HEK293 (cell line): ENCODE data around the gene HIPK4.

Experiments
- KLF1 ChIP-seq: fragments of 450-650 bp; formaldehyde crosslinking; IDR thresholded peaks from 2 replicates; pipeline ENCODE4 v1.5.1; 2016; ENCODE audit warnings: missing biosample characterization, missing genetic modification characterization
- KLF9 ChIP-seq: fragments of 450-650 bp; formaldehyde crosslinking; IDR thresholded peaks from 2 replicates; pipeline ENCODE4 v1.5.1; 2016; ENCODE audit warnings: missing biosample characterization, missing genetic modification characterization, low read depth
- PRDM1 ChIP-seq: fragments of 450-650 bp; formaldehyde crosslinking; IDR thresholded peaks from 2 replicates; pipeline ENCODE4; 2016; ENCODE audit warnings: missing biosample characterization, missing genetic modification characterization
- RBAK ChIP-seq: fragments of 450-650 bp; formaldehyde crosslinking; IDR thresholded peaks from 2 replicates; pipeline ENCODE4 v1.5.1; 2016; ENCODE audit warnings: missing biosample characterization, missing genetic modification characterization
- YY1 ChIP-seq: fragments of 450-650 bp; formaldehyde crosslinking; IDR thresholded peaks from 2 replicates; pipeline ENCODE4 v1.5.1; 2018; ENCODE audit warnings: missing biosample characterization, missing genetic modification characterization
- YY2 ChIP-seq: fragments of 450-650 bp; formaldehyde crosslinking; IDR thresholded peaks from 2 replicates; pipeline ENCODE4 v1.5.1; 2016; ENCODE audit warnings: missing biosample characterization, missing genetic modification characterization
- ZNF155 ChIP-seq: fragments of 450-650 bp; formaldehyde crosslinking; IDR thresholded peaks from 2 replicates; pipeline ENCODE4 v1.5.1; 2016; ENCODE audit warnings: missing biosample characterization, missing genetic modification characterization
- ZNF324 ChIP-seq: fragments of 450-650 bp; formaldehyde crosslinking; IDR thresholded peaks from 2 replicates; pipeline ENCODE4 v1.5.1; 2016; ENCODE audit warnings: missing biosample characterization, missing genetic modification characterization
- ZNF394 ChIP-seq: fragments of 450-650 bp; formaldehyde crosslinking; IDR thresholded peaks from 2 replicates; pipeline ENCODE4 v1.5.1; 2016; ENCODE audit warnings: missing biosample characterization, missing genetic modification characterization, mild to moderate bottlenecking, moderate library complexity, borderline replicate concordance
- ZNF548 ChIP-seq: fragments of 450-650 bp; formaldehyde crosslinking; IDR thresholded peaks from 2 replicates; pipeline ENCODE4 v1.5.1; 2016; ENCODE audit warnings: missing biosample characterization, missing genetic modification characterization
- ZNF623 ChIP-seq: fragments of 450-650 bp; formaldehyde crosslinking; IDR thresholded peaks from 2 replicates; pipeline ENCODE4 v1.5.1; 2016; ENCODE audit warnings: missing biosample characterization, missing genetic modification characterization
- ZNF660 ChIP-seq: fragments of 450-650 bp; IDR thresholded peaks from 2 replicates; pipeline ENCODE4 v1.5.1; 2018; ENCODE audit warnings: missing biosample characterization, mild to moderate bottlenecking, missing genetic modification characterization
- ZNF785 ChIP-seq: fragments of 450-650 bp; formaldehyde crosslinking; IDR thresholded peaks from 2 replicates; pipeline ENCODE4 v1.5.1; 2016; ENCODE audit warnings: missing biosample characterization, missing genetic modification characterization
- TF ChIP-seq, protein P1 (sequence below): fragments of 450-650 bp; formaldehyde crosslinking; IDR thresholded peaks from 2 replicates; pipeline ENCODE4 v1.5.1; 2016; ENCODE audit warnings: missing biosample characterization, missing genetic modification characterization
- TF ChIP-seq, protein P2 (sequence below): fragments of 450-650 bp; IDR thresholded peaks from 2 replicates; pipeline ENCODE4 v1.5.1; 2018; ENCODE audit warnings: missing biosample characterization, mild to moderate bottlenecking, missing genetic modification characterization
- TF ChIP-seq, protein P3 (sequence below): fragments of 450-650 bp; formaldehyde crosslinking; IDR thresholded peaks from 2 replicates; pipeline ENCODE4 v1.5.1; 2017; ENCODE audit warnings: missing biosample characterization, missing genetic modification characterization
- TF ChIP-seq, protein P4 (sequence below): fragments of 450-650 bp; formaldehyde crosslinking; optimal IDR thresholded peaks from 2 replicates; pipeline ENCODE3; 2016; ENCODE audit warnings: missing biosample characterization, mild to moderate bottlenecking, missing genetic modification characterization
- TF ChIP-seq, protein P5 (sequence below): fragments of 450-650 bp; formaldehyde crosslinking; IDR thresholded peaks from 2 replicates; pipeline ENCODE4 v1.5.1; 2016; ENCODE audit warnings: missing biosample characterization, missing genetic modification characterization
- TF ChIP-seq, protein P6 (sequence below): fragments of 450-650 bp; formaldehyde crosslinking; IDR thresholded peaks from 2 replicates; pipeline ENCODE4 v1.5.1; 2016; ENCODE audit warnings: missing biosample characterization, missing genetic modification characterization, low read depth
- TF ChIP-seq, protein P7 (sequence below): fragments of 450-650 bp; formaldehyde crosslinking; IDR thresholded peaks from 2 replicates; pipeline ENCODE4 v1.5.1; 2016; ENCODE audit warnings: missing biosample characterization, missing genetic modification characterization
- TF ChIP-seq, protein P8 (sequence below): fragments of 450-650 bp; formaldehyde crosslinking; IDR thresholded peaks from 2 replicates; pipeline ENCODE4 v1.5.1; 2016; ENCODE audit warnings: missing biosample characterization, missing genetic modification characterization

Gene HIPK4

DNA sequence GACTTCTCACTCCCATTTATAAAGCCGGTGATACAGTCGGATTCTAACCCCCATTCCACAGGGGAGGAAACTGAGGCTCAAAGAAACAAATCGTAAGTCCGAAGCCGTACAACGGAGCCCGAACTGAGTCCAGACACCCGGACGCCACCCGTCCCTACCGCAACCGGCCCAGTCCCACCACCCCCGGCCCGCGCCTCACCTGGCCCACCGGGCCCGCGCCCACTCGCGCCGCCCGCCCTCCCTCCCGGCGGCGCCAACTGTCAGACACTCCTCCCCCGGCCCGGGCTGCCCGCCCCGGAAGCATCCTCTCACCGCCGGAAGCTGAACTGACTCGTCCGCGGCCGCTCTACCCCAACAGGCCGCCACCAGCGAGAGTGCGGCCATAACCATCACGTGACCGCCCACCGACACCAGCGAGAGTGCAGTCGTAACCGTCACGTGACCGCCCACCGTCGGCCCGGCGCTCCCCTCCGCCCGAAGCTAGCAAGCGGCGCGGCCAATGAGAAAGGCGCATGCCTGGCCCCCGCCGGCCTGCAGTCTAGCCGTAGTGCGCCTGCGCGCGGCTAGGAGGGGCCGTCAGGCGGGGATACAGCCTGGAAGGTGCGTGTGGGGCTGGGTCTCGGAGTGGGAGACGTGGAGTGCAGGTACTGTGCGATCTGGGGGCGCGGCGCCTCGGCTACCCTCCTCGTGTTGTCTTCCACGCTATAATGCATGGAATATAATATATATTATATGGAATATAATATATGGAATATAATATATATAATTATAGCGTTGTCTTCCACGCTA is 41.7 kb downstream of the HIPK4 start, which contains the start of the genes C19orf47 and PLD3 (continued):
- TF ChIP-seq ZNF324 (tag by site-specific recombination) (0 out of 2 replicates have a peak, but pooled peaks have one; percentile 95), ZNF660 (peak; percentile 88), ZNF394 (no peak), KLF1 (peak; percentile 83), YY1 (peak; percentile 97; the same call in 1 of the 2 replicates), ZNF623 (tag by site-specific recombination) (no peak; the same call in 1 of the 2 replicates), ZNF155 (tag by site-specific recombination) (no peak), ZNF785 (peak; percentile 91), YY2 (tag by site-specific recombination) (peak; percentile 100), ZNF548 (tag by site-specific recombination) (peak; percentile 99), PRDM1 (tag by site-specific recombination) (peak; percentile 99), KLF9 (tag by site-specific recombination) (peak; percentile 87), RBAK (tag by site-specific recombination) (peak; percentile 74)
- TF ChIP-seq, protein P1, sequence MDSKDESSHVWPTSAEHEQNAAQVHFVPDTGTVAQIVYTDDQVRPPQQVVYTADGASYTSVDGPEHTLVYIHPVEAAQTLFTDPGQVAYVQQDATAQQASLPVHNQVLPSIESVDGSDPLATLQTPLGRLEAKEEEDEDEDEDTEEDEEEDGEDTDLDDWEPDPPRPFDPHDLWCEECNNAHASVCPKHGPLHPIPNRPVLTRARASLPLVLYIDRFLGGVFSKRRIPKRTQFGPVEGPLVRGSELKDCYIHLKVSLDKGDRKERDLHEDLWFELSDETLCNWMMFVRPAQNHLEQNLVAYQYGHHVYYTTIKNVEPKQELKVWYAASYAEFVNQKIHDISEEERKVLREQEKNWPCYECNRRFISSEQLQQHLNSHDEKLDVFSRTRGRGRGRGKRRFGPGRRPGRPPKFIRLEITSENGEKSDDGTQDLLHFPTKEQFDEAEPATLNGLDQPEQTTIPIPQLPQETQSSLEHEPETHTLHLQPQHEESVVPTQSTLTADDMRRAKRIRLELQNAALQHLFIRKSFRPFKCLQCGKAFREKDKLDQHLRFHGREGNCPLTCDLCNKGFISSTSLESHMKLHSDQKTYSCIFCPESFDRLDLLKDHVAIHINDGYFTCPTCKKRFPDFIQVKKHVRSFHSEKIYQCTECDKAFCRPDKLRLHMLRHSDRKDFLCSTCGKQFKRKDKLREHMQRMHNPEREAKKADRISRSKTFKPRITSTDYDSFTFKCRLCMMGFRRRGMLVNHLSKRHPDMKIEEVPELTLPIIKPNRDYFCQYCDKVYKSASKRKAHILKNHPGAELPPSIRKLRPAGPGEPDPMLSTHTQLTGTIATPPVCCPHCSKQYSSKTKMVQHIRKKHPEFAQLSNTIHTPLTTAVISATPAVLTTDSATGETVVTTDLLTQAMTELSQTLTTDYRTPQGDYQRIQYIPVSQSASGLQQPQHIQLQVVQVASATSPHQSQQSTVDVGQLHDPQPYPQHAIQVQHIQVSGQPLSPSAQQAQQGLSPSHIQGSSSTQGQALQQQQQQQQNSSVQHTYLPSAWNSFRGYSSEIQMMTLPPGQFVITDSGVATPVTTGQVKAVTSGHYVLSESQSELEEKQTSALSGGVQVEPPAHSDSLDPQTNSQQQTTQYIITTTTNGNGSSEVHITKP (tag by site-specific recombination) = peak; percentile 71
- TF ChIP-seq, protein P2, sequence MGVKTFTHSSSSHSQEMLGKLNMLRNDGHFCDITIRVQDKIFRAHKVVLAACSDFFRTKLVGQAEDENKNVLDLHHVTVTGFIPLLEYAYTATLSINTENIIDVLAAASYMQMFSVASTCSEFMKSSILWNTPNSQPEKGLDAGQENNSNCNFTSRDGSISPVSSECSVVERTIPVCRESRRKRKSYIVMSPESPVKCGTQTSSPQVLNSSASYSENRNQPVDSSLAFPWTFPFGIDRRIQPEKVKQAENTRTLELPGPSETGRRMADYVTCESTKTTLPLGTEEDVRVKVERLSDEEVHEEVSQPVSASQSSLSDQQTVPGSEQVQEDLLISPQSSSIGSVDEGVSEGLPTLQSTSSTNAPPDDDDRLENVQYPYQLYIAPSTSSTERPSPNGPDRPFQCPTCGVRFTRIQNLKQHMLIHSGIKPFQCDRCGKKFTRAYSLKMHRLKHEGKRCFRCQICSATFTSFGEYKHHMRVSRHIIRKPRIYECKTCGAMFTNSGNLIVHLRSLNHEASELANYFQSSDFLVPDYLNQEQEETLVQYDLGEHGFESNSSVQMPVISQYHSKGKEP (tag by site-specific recombination) = peak; percentile 79
- TF ChIP-seq, protein P3, sequence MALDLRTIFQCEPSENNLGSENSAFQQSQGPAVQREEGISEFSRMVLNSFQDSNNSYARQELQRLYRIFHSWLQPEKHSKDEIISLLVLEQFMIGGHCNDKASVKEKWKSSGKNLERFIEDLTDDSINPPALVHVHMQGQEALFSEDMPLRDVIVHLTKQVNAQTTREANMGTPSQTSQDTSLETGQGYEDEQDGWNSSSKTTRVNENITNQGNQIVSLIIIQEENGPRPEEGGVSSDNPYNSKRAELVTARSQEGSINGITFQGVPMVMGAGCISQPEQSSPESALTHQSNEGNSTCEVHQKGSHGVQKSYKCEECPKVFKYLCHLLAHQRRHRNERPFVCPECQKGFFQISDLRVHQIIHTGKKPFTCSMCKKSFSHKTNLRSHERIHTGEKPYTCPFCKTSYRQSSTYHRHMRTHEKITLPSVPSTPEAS (tag by site-specific recombination) = no peak
- TF ChIP-seq, protein P4, sequence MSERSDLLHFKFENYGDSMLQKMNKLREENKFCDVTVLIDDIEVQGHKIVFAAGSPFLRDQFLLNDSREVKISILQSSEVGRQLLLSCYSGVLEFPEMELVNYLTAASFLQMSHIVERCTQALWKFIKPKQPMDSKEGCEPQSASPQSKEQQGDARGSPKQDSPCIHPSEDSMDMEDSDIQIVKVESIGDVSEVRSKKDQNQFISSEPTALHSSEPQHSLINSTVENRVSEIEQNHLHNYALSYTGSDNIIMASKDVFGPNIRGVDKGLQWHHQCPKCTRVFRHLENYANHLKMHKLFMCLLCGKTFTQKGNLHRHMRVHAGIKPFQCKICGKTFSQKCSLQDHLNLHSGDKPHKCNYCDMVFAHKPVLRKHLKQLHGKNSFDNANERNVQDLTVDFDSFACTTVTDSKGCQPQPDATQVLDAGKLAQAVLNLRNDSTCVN (tag by site-specific recombination) = peak; percentile 91
- TF ChIP-seq, protein P5, sequence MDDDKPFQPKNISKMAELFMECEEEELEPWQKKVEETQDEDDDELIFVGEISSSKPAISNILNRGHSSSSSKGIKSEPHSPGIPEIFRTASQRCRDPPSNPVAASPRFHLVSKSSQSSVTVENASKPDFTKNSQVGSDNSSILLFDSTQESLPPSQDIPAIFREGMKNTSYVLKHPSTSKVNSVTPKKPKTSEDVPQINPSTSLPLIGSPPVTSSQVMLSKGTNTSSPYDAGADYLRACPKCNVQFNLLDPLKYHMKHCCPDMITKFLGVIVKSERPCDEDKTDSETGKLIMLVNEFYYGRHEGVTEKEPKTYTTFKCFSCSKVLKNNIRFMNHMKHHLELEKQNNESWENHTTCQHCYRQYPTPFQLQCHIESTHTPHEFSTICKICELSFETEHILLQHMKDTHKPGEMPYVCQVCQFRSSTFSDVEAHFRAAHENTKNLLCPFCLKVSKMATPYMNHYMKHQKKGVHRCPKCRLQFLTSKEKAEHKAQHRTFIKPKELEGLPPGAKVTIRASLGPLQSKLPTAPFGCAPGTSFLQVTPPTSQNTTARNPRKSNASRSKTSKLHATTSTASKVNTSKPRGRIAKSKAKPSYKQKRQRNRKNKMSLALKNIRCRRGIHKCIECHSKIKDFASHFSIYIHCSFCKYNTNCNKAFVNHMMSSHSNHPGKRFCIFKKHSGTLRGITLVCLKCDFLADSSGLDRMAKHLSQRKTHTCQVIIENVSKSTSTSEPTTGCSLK = no peak
- TF ChIP-seq, protein P6, sequence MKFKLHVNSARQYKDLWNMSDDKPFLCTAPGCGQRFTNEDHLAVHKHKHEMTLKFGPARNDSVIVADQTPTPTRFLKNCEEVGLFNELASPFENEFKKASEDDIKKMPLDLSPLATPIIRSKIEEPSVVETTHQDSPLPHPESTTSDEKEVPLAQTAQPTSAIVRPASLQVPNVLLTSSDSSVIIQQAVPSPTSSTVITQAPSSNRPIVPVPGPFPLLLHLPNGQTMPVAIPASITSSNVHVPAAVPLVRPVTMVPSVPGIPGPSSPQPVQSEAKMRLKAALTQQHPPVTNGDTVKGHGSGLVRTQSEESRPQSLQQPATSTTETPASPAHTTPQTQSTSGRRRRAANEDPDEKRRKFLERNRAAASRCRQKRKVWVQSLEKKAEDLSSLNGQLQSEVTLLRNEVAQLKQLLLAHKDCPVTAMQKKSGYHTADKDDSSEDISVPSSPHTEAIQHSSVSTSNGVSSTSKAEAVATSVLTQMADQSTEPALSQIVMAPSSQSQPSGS (tag by site-specific recombination) = 0 out of 2 replicates have a peak, but pooled peaks have one; percentile 32
- TF ChIP-seq, protein P7, sequence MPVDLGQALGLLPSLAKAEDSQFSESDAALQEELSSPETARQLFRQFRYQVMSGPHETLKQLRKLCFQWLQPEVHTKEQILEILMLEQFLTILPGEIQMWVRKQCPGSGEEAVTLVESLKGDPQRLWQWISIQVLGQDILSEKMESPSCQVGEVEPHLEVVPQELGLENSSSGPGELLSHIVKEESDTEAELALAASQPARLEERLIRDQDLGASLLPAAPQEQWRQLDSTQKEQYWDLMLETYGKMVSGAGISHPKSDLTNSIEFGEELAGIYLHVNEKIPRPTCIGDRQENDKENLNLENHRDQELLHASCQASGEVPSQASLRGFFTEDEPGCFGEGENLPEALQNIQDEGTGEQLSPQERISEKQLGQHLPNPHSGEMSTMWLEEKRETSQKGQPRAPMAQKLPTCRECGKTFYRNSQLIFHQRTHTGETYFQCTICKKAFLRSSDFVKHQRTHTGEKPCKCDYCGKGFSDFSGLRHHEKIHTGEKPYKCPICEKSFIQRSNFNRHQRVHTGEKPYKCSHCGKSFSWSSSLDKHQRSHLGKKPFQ (tag by site-specific recombination) = peak; percentile 78; the same call in 1 of the 2 replicates
- TF ChIP-seq, protein P8, sequence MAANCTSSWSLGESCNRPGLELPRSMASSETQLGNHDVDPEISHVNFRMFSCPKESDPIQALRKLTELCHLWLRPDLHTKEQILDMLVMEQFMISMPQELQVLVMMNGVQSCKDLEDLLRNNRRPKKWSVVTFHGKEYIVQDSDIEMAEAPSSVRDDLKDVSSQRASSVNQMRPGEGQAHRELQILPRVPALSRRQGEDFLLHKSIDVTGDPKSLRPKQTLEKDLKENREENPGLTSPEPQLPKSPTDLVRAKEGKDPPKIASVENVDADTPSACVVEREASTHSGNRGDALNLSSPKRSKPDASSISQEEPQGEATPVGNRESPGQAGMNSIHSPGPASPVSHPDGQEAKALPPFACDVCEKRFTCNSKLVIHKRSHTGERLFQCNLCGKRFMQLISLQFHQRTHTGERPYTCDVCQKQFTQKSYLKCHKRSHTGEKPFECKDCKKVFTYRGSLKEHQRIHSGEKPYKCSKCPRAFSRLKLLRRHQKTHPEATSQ (tag by site-specific recombination) = peak; percentile 87
